Bronchial epithelial cell (primary cell): ENCODE measurements around the gene NADK2. TPM values are rescaled to one million over a fixed set of nuclear protein-coding genes. Genes with fewer than 3 reads are reported as not detected.

Experiments
- DNase-seq: peaks from one replicate; pipeline ENCODE4 v3.0.0-alpha.2; 2010; ENCODE audit warnings: low read depth
- FAIRE-seq: peaks from 2 replicates; lab custom pipeline; 2011; peaks lifted over from hg19 to GRCh38; lab: Jason Lieb, UNC
- H3K27me3 ChIP-seq: 2 replicates; pipeline ENCODE4 v1.5.1; 2011; ENCODE audit warnings: low read length; ENCODE audit not compliant: control insufficient read depth, insufficient read depth
- H3K36me3 ChIP-seq: 2 replicates; pipeline ENCODE4 v1.5.1; 2011; ENCODE audit warnings: low read length; ENCODE audit not compliant: control insufficient read depth, insufficient read depth
- H3K4me3 ChIP-seq: 2 replicates; pipeline ENCODE4 v1.5.1; 2011; ENCODE audit warnings: mild to moderate bottlenecking, low read depth, low read length, control low read depth
- CTCF ChIP-seq: IDR thresholded peaks from 2 replicates; pipeline ENCODE4 v1.5.1; 2011; ENCODE audit warnings: mild to moderate bottlenecking, moderate library complexity, low read length, control low read depth, inconsistent platforms; ENCODE audit not compliant: insufficient read depth, severe bottlenecking
- total RNA-seq: library from RNA; depleted of rRNA; stranded (reverse); fragments of >200 nt; gene quantifications from 2 replicates; pipeline ENCODE4 v1.2.1, GENCODE V29; 2014

NADK2 gene
- total RNA-seq, 1 donor from 2014 or later: 27.6 TPM

- TF ChIP-seq CTCF: no peak
- DNase-seq: peak; percentile 51
- no peak for FAIRE-seq
- Histone ChIP-seq H3K36me3 (peaks cover 2% of the 10 kb centered on the region), H3K4me3 (no peak overlapping the region), H3K27me3 (no peaks in the 10 kb centered on the region)
Measured at GRCh38 chr5:36209664-36210063, 32.1 kb downstream of the NADK2 start.

DNA sequence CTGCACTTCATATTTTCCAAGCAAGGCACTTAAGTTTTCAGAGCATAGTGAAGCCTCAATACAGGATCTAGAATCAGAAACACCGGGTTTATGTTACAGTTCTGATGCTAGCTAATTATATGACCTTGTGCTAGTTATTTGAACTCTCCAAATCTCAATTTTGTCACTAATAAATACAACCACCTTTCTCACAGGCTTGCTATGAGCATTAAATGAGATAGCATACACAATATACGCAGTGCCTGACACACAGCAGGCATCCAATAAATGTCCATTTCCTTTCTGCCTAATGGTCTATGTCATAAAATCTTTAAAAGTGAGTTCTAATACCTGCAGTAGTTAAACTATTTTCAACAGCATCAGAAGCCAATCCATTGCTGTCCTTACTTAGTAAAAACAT is 32.9 kb downstream of the NADK2 start:
- no peak overlapping the region for H3K4me3 ChIP-seq
- DNase-seq (no peak), FAIRE-seq (no peak)
- H3K36me3 ChIP-seq: peaks cover 2% of the 10 kb centered on the region
- TF ChIP-seq CTCF: no peak
- H3K27me3 ChIP-seq: no peaks in the 10 kb centered on the region

GRCh38 chr5:36206913-36207312 is 34.8 kb downstream of the NADK2 start:
- no peak overlapping the region for H3K4me3 ChIP-seq
- no peak for TF ChIP-seq CTCF
- no peaks in the 10 kb centered on the region for H3K36me3 ChIP-seq
- no peak for DNase-seq
- no peak for FAIRE-seq
- H3K27me3 ChIP-seq: no peaks in the 10 kb centered on the region

GRCh38 chr5:36205329-36205728 is 36.4 kb downstream of the NADK2 start:
- DNase-seq (no peak), FAIRE-seq (no peak)
- Histone ChIP-seq H3K36me3 (no peaks in the 10 kb centered on the region), H3K4me3 (no peak overlapping the region), H3K27me3 (no peaks in the 10 kb centered on the region)
- no peak for TF ChIP-seq CTCF

- DNase-seq (no peak), FAIRE-seq (no peak)
- Histone ChIP-seq H3K4me3 (no peak overlapping the region), H3K27me3 (no peaks in the 10 kb centered on the region), H3K36me3 (no peaks in the 10 kb centered on the region)
- no peak for TF ChIP-seq CTCF
Measured at GRCh38 chr5:36202521-36202961, 39.2 kb downstream of the NADK2 start.

- no peaks in the 10 kb centered on the region for H3K27me3 ChIP-seq
- DNase-seq (peak; percentile 88), FAIRE-seq (no peak)
- no peak for TF ChIP-seq CTCF
- H3K36me3 ChIP-seq: peaks cover 2% of the 10 kb centered on the region
- H3K4me3 ChIP-seq: no peak overlapping the region
Measured at GRCh38 chr5:36200513-36200912, 41.2 kb downstream of the NADK2 start.
